Spleen (tissue), 11 donors: ENCODE measurements around the gene ITGA2. TPM values are rescaled to one million over a fixed set of nuclear protein-coding genes. Genes with fewer than 3 reads are reported as not detected.

Source experiments
- DNase-seq: peaks from one replicate; pipeline ENCODE4 v3.0.0-alpha.2; 2020
- H3K27ac ChIP-seq, 8 donors: fragments of 200-600 bp; sonication (generic) in 7 of 8; 1 replicate in 4 of 8; 2 replicates in 4 of 8; pipeline versions ENCODE4 v1.5.0 to v1.8.0; 2016 to 2021; ENCODE audit warnings: inconsistent platforms in 4 of 8, mild to moderate bottlenecking in 4 of 8, moderate library complexity in 1 of 8
- H3K27me3 ChIP-seq, 7 donors: fragments of 200-600 bp; sonication (generic) in 6 of 7; replicated peaks in 1 of 7; 1 replicate in 4 of 7; 2 replicates in 3 of 7; pipeline versions ENCODE4 v1.5.0 to v1.8.0; 2016 to 2021; ENCODE audit warnings: inconsistent platforms in 3 of 7, mild to moderate bottlenecking in 1 of 7
- H3K36me3 ChIP-seq, 6 donors: fragments of 200-600 bp; sonication (generic) in 5 of 6; 1 replicate in 4 of 6; 2 replicates in 2 of 6; pipeline versions ENCODE4 v1.5.0 to v1.8.0; 2016 to 2021; ENCODE audit warnings: inconsistent platforms in 2 of 6
- H3K4me1 ChIP-seq, 6 donors: fragments of 200-600 bp; sonication (generic) in 5 of 6; 1 replicate in 3 of 6; 2 replicates in 3 of 6; pipeline versions ENCODE4 v1.5.0 to v1.8.0; 2016 to 2021; ENCODE audit warnings: inconsistent platforms in 3 of 6
- H3K4me3 ChIP-seq, 8 donors: fragments of 200-600 bp; sonication (generic) in 7 of 8; 1 replicate in 4 of 8; 2 replicates in 4 of 8; pipeline versions ENCODE4 v1.5.0 to v1.8.0; 2016 to 2021; ENCODE audit warnings: inconsistent platforms in 4 of 8, mild to moderate bottlenecking in 4 of 8, moderate library complexity in 2 of 8
- H3K9me3 ChIP-seq, 8 donors: fragments of 200-600 bp; sonication (generic) in 7 of 8; 1 replicate in 4 of 8; 2 replicates in 4 of 8; pipeline versions ENCODE4 v1.5.0 to v1.8.0; 2016 to 2021; ENCODE audit warnings: inconsistent platforms in 4 of 8
- POLR2A ChIP-seq, 3 donors: fragments of 450-650 bp; IDR thresholded peaks; one replicate each; pipeline ENCODE4 v1.5.1; 2017; ENCODE audit warnings: antibody characterized with exemption in 3 of 3, mild to moderate bottlenecking in 1 of 3
- POLR2AphosphoS5 ChIP-seq, 3 donors: sonication (generic); formaldehyde crosslinking; IDR thresholded peaks; one replicate each; pipeline ENCODE4 v1.5.1; 2017; ENCODE audit warnings: antibody characterized with exemption in 3 of 3
- WGBS, 5 donors: extraction: QIAGEN DNeasy Blood & Tissue Kit in 3 of 5; methylation state at CpG; one replicate each; pipeline versions ENCODE4 v1.1.5 to v1.1.7; 2013 to 2018; 5-methylcytosine and 5-hydroxymethylcytosine counted together
- intact Hi-C: fragments of 100-400 bp; cut with DNase I; formaldehyde crosslinking; loops from one replicate; pipeline ENCODE4 v1.15.0; 2023; ENCODE audit warnings: low total_unique reads
- polyA plus RNA-seq, 3 donors: library from polyadenylated mRNA; stranded (reverse); fragments of 200-250 nt; gene quantifications; one replicate each; pipeline ENCODE4 v1.2.1, GENCODE V29; 2013
- total RNA-seq, 7 donors: library from RNA; depleted of rRNA in 3 of 7; stranded (reverse); fragments of >200 nt in 3 of 7; fragmentation: NEBNext Ultra II Directional in 4 of 7; extraction: Animal tissue kit (Norgen Biotek cat#: 25700) in 4 of 7; gene quantifications; one replicate each; pipeline versions ENCODE4 v1.1.0 to v1.2.1, GENCODE V29; 2016 to 2021
- TF ChIP-seq, protein P1 (sequence below), 11 experiments: fragments of 200-600 bp in 7 of 11; fragments of 450-650 bp in 4 of 11; sonication (generic) in 4 of 11; IDR thresholded peaks in 8 of 11; conservative IDR thresholded peaks in 3 of 11; 1 replicate in 7 of 11; 2 replicates in 4 of 11; pipeline versions ENCODE4 v1.4.0 to v1.8.0; 2016 to 2021; ENCODE audit warnings: antibody characterized with exemption in 11 of 11, inconsistent platforms in 4 of 11, mild to moderate bottlenecking in 1 of 11
- donor health status: healthy with polysubstance abuse.
- donor health status: DM: no; HTN: no; CAD: no; lungs with moderate emphysema.
- donor health status: DM: no; HTN: no; CAD: no.
- donor health status: Bipolar disorder and iron deficiency.
- donor health status: healthy.
- donor health status: DM: no; HTN: no; CAD: no.
- donor health status: DM: yes; HTN: yes; CAD: no.

The ITGA2 gene
- total and polyA plus RNA-seq, 10 donors = 0.54 to 21.6 (median 13.1) TPM

DNA sequence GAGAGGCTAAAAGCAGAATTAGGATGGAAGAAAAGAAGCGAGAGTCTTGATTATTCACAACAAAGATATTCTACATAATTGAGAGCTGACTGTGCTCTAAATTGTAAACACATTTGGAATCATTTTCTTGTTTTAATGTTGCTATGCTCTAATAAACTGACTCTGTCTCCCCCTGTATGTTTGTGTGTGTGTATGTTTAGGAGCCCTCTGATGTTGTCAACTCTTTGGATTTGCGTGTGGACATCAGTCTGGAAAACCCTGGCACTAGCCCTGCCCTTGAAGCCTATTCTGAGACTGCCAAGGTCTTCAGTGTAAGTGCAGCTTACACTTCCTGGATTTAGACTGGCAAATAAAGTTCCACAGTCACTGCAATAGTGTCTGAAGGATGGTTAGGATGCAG, 82.6 kb downstream of the ITGA2 start:
- intact Hi-C loops = no loop called here
- Histone ChIP-seq H3K36me3 (peaks cover 0 to 32% (median 1%) of the 10 kb centered on the region in 6 donors), H3K9me3 (no peaks in the 10 kb centered on the region), H3K4me3 (no peak overlapping the region), H3K27ac (peak overlapping the region in 7 of 8 donors; percentile 17 to 62 (median 52)), H3K27me3 (no peaks in the 10 kb centered on the region), H3K4me1 (peaks cover 0 to 23% (median 4%) of the 10 kb centered on the region in 6 donors)
- 66 to 81% (median 78%) methylated on average over 2 of the region's 2 CpGs for WGBS, 5 donors
- TF ChIP-seq POLR2A (IDR thresholded peaks at IDR 0.05) (no peak), POLR2AphosphoS5 (IDR thresholded peaks at IDR 0.05) (peak in 1 of 3 donors; percentile 27)
- TF ChIP-seq, protein P1, sequence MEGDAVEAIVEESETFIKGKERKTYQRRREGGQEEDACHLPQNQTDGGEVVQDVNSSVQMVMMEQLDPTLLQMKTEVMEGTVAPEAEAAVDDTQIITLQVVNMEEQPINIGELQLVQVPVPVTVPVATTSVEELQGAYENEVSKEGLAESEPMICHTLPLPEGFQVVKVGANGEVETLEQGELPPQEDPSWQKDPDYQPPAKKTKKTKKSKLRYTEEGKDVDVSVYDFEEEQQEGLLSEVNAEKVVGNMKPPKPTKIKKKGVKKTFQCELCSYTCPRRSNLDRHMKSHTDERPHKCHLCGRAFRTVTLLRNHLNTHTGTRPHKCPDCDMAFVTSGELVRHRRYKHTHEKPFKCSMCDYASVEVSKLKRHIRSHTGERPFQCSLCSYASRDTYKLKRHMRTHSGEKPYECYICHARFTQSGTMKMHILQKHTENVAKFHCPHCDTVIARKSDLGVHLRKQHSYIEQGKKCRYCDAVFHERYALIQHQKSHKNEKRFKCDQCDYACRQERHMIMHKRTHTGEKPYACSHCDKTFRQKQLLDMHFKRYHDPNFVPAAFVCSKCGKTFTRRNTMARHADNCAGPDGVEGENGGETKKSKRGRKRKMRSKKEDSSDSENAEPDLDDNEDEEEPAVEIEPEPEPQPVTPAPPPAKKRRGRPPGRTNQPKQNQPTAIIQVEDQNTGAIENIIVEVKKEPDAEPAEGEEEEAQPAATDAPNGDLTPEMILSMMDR (IDR thresholded peaks at IDR 0.05 in 8 of 11, conservative IDR thresholded peaks at IDR 0.05 in 3 of 11) = no peak
- DNase-seq = no peak

DNA sequence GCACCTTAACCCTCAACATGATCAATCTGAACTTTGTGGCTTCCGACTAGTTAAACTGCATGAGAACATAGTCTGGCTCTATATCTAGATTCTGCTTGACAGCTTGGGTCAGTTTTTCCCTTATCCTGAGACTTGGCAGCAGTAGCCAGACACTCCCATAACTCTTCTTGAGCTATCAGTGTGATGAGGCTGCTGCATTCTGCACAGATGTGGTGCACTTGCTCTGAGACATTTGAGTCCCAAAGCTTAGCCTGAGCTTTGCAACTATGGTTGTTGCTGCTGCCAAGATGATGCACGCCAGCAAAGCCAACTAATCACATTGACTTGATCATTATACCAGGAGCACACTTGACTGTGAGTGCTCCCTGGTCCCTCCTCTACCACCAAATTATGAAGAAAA, 84.2 kb downstream of the ITGA2 start:
- no peaks in the 10 kb centered on the region for H3K27me3 ChIP-seq
- intact Hi-C loops = no loop called here
- 54 to 78% (median 70%) methylated on average over 2 of the region's 2 CpGs for WGBS, 5 donors

DNA sequence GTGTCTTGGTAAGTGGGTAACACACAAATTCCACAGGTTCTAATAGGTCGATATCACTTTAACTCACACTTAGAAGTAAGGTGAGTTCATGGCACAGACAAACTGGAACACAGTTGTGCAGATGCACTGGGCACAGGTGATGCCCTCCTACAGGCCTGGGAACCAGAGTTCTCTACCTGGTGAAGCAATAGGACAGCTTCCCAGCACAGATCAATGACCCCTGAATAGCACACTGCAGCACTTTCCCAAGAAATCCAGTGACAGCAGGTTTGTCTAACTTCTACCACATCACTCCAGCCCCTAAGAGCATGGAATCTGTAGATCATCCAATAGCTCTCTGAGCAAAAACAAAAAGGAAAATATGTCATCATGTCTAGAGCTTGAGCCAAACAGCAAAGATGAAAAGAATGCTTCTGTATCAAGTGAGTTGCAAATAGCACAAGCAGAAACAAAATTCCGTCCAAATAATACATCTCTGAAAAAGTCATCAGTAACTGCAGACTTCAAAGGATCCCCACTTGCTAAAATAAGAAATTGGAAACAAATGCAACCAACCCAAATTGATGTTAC, 86.9 kb downstream of the ITGA2 start:
- intact Hi-C loops = no loop called here
- Histone ChIP-seq H3K27ac (no peak overlapping the region), H3K27me3 (no peaks in the 10 kb centered on the region), H3K4me3 (no peak overlapping the region), H3K9me3 (no peaks in the 10 kb centered on the region), H3K36me3 (peaks cover 0 to 35% (median 0%) of the 10 kb centered on the region in 6 donors), H3K4me1 (peaks cover 0 to 21% (median 4%) of the 10 kb centered on the region in 6 donors)
- TF ChIP-seq, protein P1 (IDR thresholded peaks at IDR 0.05 in 8 of 11, conservative IDR thresholded peaks at IDR 0.05 in 3 of 11) = no peak
- TF ChIP-seq POLR2A (IDR thresholded peaks at IDR 0.05) (no peak), POLR2AphosphoS5 (IDR thresholded peaks at IDR 0.05) (no peak)
- no peak for DNase-seq
- WGBS, 5 donors = 84 to 99% (median 94%) methylated on average over 2 of the region's 2 CpGs

More for the DNA sequence above, 84.2 kb downstream of the ITGA2 start:
- no peak for DNase-seq
- Histone ChIP-seq H3K4me3 (no peak overlapping the region), H3K9me3 (no peaks in the 10 kb centered on the region), H3K36me3 (peaks cover 0 to 29% (median under 1%) of the 10 kb centered on the region in 6 donors), H3K27ac (no peak overlapping the region), H3K4me1 (peaks cover 0 to 23% (median 4%) of the 10 kb centered on the region in 6 donors)
- TF ChIP-seq POLR2AphosphoS5 (IDR thresholded peaks at IDR 0.05) = no peak
- TF ChIP-seq POLR2A (IDR thresholded peaks at IDR 0.05) = no peak
- TF ChIP-seq, protein P1 (IDR thresholded peaks at IDR 0.05 in 8 of 11, conservative IDR thresholded peaks at IDR 0.05 in 3 of 11) = no peak

DNA sequence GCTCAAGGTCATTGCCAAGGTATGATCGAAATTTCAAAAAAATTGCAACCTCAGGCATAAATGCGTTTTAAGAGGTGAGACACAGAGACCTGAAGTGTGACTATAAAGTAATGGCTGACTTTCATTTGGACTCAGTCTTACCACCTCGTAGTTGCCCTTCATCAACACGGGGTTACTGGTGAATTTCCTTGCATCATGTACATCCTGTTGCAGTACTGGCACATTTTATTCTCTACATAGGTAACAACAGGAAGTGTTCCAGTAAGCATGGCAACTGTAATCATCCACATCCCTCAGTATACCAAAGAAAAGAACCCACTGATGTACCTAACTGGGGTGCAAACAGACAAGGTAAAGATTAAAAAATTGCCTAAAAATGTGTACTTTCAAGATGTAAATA, 91.1 kb downstream of the ITGA2 start:
- Histone ChIP-seq H3K4me1 (no peaks in the 10 kb centered on the region), H3K27me3 (no peaks in the 10 kb centered on the region), H3K4me3 (no peak overlapping the region), H3K36me3 (peaks cover 0 to 29% (median 0%) of the 10 kb centered on the region in 6 donors), H3K9me3 (no peaks in the 10 kb centered on the region), H3K27ac (no peak overlapping the region)
- WGBS, 5 donors = 81 to 85% (median 82%) methylated on average over 4 of the region's 4 CpGs
- TF ChIP-seq POLR2AphosphoS5 (IDR thresholded peaks at IDR 0.05) (no peak), POLR2A (IDR thresholded peaks at IDR 0.05) (no peak)
- TF ChIP-seq, protein P1 (IDR thresholded peaks at IDR 0.05 in 8 of 11, conservative IDR thresholded peaks at IDR 0.05 in 3 of 11) = no peak
- no peak for DNase-seq
- intact Hi-C loops = no loop called here
